MM.1S (cell line): ENCODE measurements around the gene KIF18B.

ENCODE experiments used
- DNase-seq: peaks from one replicate; pipeline ENCODE4 v3.0.0-alpha.2; 2015
- H2AFZ ChIP-seq: fragments of 300-600 bp; sonication (generic); 2 replicates; pipeline ENCODE4 v1.6.0; 2016; ENCODE audit warnings: antibody characterized with exemption, low read length
- H3F3A ChIP-seq: fragments of 300-600 bp; sonication (generic); 2 replicates; pipeline ENCODE4 v1.6.1; 2016; ENCODE audit warnings: mild to moderate bottlenecking, antibody characterized with exemption, low read length, moderate library complexity, mixed read lengths; ENCODE audit not compliant: insufficient read depth
- H3K27ac ChIP-seq: fragments of 300-600 bp; sonication (generic); 2 replicates; pipeline ENCODE4 v1.5.1; 2016; ENCODE audit warnings: mild to moderate bottlenecking, low read length
- H3K27me3 ChIP-seq: fragments of 300-600 bp; sonication (generic); replicated peaks from 2 replicates; pipeline ENCODE4 v1.6.0; 2016; ENCODE audit warnings: low read length; ENCODE audit not compliant: insufficient read depth
- H3K36me3 ChIP-seq: fragments of 300-600 bp; sonication (generic); replicated peaks from 2 replicates; pipeline ENCODE4 v1.6.1; 2016; ENCODE audit warnings: mild to moderate bottlenecking, low read length, mixed read lengths; ENCODE audit not compliant: insufficient read depth
- H3K4me1 ChIP-seq: fragments of 300-600 bp; sonication (generic); 2 replicates; pipeline ENCODE4 v1.6.1; 2016; ENCODE audit warnings: low read length, mixed read lengths
- H3K4me2 ChIP-seq: fragments of 300-600 bp; sonication (generic); 2 replicates; pipeline ENCODE4 v1.6.0; 2016; ENCODE audit warnings: low read depth, low read length
- H3K4me3 ChIP-seq: fragments of 300-600 bp; sonication (generic); 2 replicates; pipeline ENCODE4 v1.5.1; 2016; ENCODE audit warnings: low read length, mixed read lengths
- H3K79me2 ChIP-seq: fragments of 300-600 bp; sonication (generic); 2 replicates; pipeline ENCODE4 v1.6.1; 2016; ENCODE audit warnings: mixed run types, low read length, mixed read lengths
- H3K9ac ChIP-seq: fragments of 300-600 bp; sonication (generic); 2 replicates; pipeline ENCODE4 v1.6.1; 2016; ENCODE audit warnings: low read length, mixed read lengths
- H3K9me2 ChIP-seq: fragments of 300-600 bp; sonication (generic); replicated peaks from 2 replicates; pipeline ENCODE4 v1.6.1; 2016; ENCODE audit warnings: mild to moderate bottlenecking, low read length, mixed read lengths; ENCODE audit not compliant: insufficient read depth
- H3K9me3 ChIP-seq: fragments of 300-600 bp; sonication (generic); replicated peaks from 2 replicates; pipeline ENCODE4 v1.6.1; 2016; ENCODE audit warnings: mild to moderate bottlenecking, low read length, mixed read lengths; ENCODE audit not compliant: insufficient read depth
- H4K20me1 ChIP-seq: fragments of 300-600 bp; sonication (generic); 2 replicates; pipeline ENCODE4 v1.6.1; 2016; ENCODE audit warnings: mild to moderate bottlenecking, low read length, moderate library complexity, mixed read lengths; ENCODE audit not compliant: insufficient read depth
- CTCF ChIP-seq: fragments of 300-600 bp; sonication (generic); IDR thresholded peaks from 2 replicates; pipeline ENCODE4 v1.5.1; 2016; ENCODE audit warnings: antibody characterized with exemption, low read length, mixed read lengths
- EZH2 ChIP-seq: fragments of 300-600 bp; sonication (generic); optimal IDR thresholded peaks from 2 replicates; pipeline ENCODE3; 2017; ENCODE audit warnings: low read depth, mild to moderate bottlenecking, antibody characterized with exemption, low read length, mixed read lengths
- EZH2phosphoT487 ChIP-seq: fragments of 300-600 bp; sonication (generic); IDR thresholded peaks from 2 replicates; pipeline ENCODE4 v1.6.1; 2018; ENCODE audit warnings: antibody characterized with exemption, low read length

Gene KIF18B

GRCh38 chr17:44914698-44915271 lies 32.8 kb downstream of the KIF18B start:
- Histone ChIP-seq H3K9ac (no peak overlapping the region), H3F3A (no peaks in the 10 kb centered on the region), H3K9me2 (no peaks in the 10 kb centered on the region), H3K9me3 (no peaks in the 10 kb centered on the region), H3K36me3 (no peaks in the 10 kb centered on the region), H3K27ac (no peak overlapping the region), H3K79me2 (no peaks in the 10 kb centered on the region), H2AFZ (no peak overlapping the region), H3K4me1 (no peaks in the 10 kb centered on the region), H3K4me2 (no peak overlapping the region), H4K20me1 (no peaks in the 10 kb centered on the region), H3K27me3 (peaks cover 32% of the 10 kb centered on the region), H3K4me3 (no peak overlapping the region)
- no peak for DNase-seq
- TF ChIP-seq EZH2: no peak
- no peak for TF ChIP-seq CTCF
- no peak for TF ChIP-seq EZH2phosphoT487

- no peaks in the 10 kb centered on the region for H3K4me1 ChIP-seq
- no peak overlapping the region for H3K4me2 ChIP-seq
- no peak for DNase-seq
- no peaks in the 10 kb centered on the region for H3F3A ChIP-seq
- no peaks in the 10 kb centered on the region for H3K9me2 ChIP-seq
- H3K36me3 ChIP-seq: no peaks in the 10 kb centered on the region
- no peak overlapping the region for H3K4me3 ChIP-seq
- no peak overlapping the region for H2AFZ ChIP-seq
- no peak overlapping the region for H3K9ac ChIP-seq
- no peaks in the 10 kb centered on the region for H3K79me2 ChIP-seq
- TF ChIP-seq EZH2: no peak
- TF ChIP-seq CTCF: no peak
- no peak for TF ChIP-seq EZH2phosphoT487
- no peak overlapping the region for H3K27ac ChIP-seq
- no peaks in the 10 kb centered on the region for H4K20me1 ChIP-seq
- H3K9me3 ChIP-seq: no peaks in the 10 kb centered on the region
- H3K27me3 ChIP-seq: peaks cover 32% of the 10 kb centered on the region
These were observed 33.4 kb downstream of the KIF18B start for GRCh38 chr17:44914148-44914547.

- Histone ChIP-seq H3K4me3 (0 out of 2 replicates have a peak overlapping the region, but pooled peaks have one; percentile 5), H3K4me2 (peak overlapping the region; percentile 17; the same call in 1 of the 2 replicates), H4K20me1 (no peaks in the 10 kb centered on the region), H3K9me3 (no peaks in the 10 kb centered on the region), H3K9ac (no peak overlapping the region), H3K27ac (no peak overlapping the region), H3K9me2 (no peaks in the 10 kb centered on the region), H3K4me1 (no peaks in the 10 kb centered on the region), H2AFZ (peak overlapping the region; percentile 22), H3F3A (no peaks in the 10 kb centered on the region), H3K36me3 (no peaks in the 10 kb centered on the region), H3K27me3 (peaks cover 32% of the 10 kb centered on the region), H3K79me2 (no peaks in the 10 kb centered on the region)
- no peak for TF ChIP-seq EZH2
- TF ChIP-seq CTCF: no peak
- TF ChIP-seq EZH2phosphoT487: no peak
- no peak for DNase-seq
These were observed 33.9 kb downstream of the KIF18B start for GRCh38 chr17:44913676-44914075.
